Ascending aorta (tissue), 2 donors: ENCODE measurements around the gene TMEM30A. TPM values are rescaled to one million over a fixed set of nuclear protein-coding genes. Genes with fewer than 3 reads are reported as not detected.

Source experiments
- DNase-seq, 2 donors: peaks; one replicate each; pipeline ENCODE4 v3.0.0-alpha.2; 2019; ENCODE audit warnings: low spot score in 2 of 2
- H3K27ac ChIP-seq, 2 donors: fragments of 200-600 bp; sonication (generic); one replicate each; pipeline ENCODE4 v1.5.1; 2016 to 2017; ENCODE audit warnings: mild to moderate bottlenecking in 1 of 2
- H3K27me3 ChIP-seq: fragments of 200-600 bp; sonication (generic); one replicate; pipeline ENCODE4 v1.5.1; 2017
- H3K36me3 ChIP-seq, 2 donors: fragments of 200-600 bp; sonication (generic); one replicate each; pipeline ENCODE4 v1.5.1; 2016
- H3K4me1 ChIP-seq, 2 donors: fragments of 200-600 bp; sonication (generic); one replicate each; pipeline ENCODE4 v1.5.1; 2016 to 2017; ENCODE audit warnings: mild to moderate bottlenecking in 1 of 2
- H3K4me3 ChIP-seq, 2 donors: fragments of 200-600 bp; sonication (generic); one replicate each; pipeline ENCODE4 v1.5.1; 2016 to 2017; ENCODE audit warnings: mild to moderate bottlenecking in 1 of 2
- H3K9me3 ChIP-seq, 2 donors: fragments of 200-600 bp; sonication (generic); one replicate each; pipeline ENCODE4 v1.5.1; 2016
- CTCF ChIP-seq, 3 experiments: fragments of 200-600 bp in 2 of 3; fragments of 450-650 bp in 1 of 3; sonication (generic) in 2 of 3; IDR thresholded peaks; one replicate each; pipeline ENCODE4 v1.5.1; 2016 to 2019; ENCODE audit warnings: antibody characterized with exemption in 3 of 3, mild to moderate bottlenecking in 1 of 3, moderate library complexity in 1 of 3
- intact Hi-C: fragments of 100-400 bp; cut with DNase I; formaldehyde crosslinking; loops from one replicate; pipeline ENCODE4 v1.15.1; 2023
- total RNA-seq: library from RNA; depleted of rRNA; stranded (reverse); fragments of >200 nt; gene quantifications from one replicate; pipeline ENCODE4 v1.1.0, GENCODE V29; 2016

The TMEM30A gene
- total RNA-seq, 1 donor from 2014 or later: 54.8 TPM

GRCh38 chr6:75280131-75280855, 4.3 kb downstream of the TMEM30A start:
- H3K4me3 ChIP-seq: peak overlapping the region in 1 of 2 donors; percentile 97
- H3K9me3 ChIP-seq: no peaks in the 10 kb centered on the region
- intact Hi-C loops: loop anchor here (5.0 kb wide), 1 partner anchor 322 kb away; the partner anchor contains the start of gene SENP6
- H3K27ac ChIP-seq: no peak overlapping the region
- H3K27me3 ChIP-seq: no peaks in the 10 kb centered on the region
- H3K36me3 ChIP-seq: no peaks in the 10 kb centered on the region
- H3K4me1 ChIP-seq: peaks cover 0 to 22% of the 10 kb centered on the region in 2 donors
- no peak for DNase-seq
- TF ChIP-seq CTCF (IDR thresholded peaks at IDR 0.05): no peak

- intact Hi-C loops: no loop called here
- H3K4me1 ChIP-seq: peaks cover 0 to 22% of the 10 kb centered on the region in 2 donors
- no peaks in the 10 kb centered on the region for H3K36me3 ChIP-seq
- H3K4me3 ChIP-seq: peak overlapping the region in 1 of 2 donors; percentile 11
- no peak for DNase-seq
- no peaks in the 10 kb centered on the region for H3K27me3 ChIP-seq
- H3K27ac ChIP-seq: no peak overlapping the region
- H3K9me3 ChIP-seq: no peaks in the 10 kb centered on the region
- no peak for TF ChIP-seq CTCF (IDR thresholded peaks at IDR 0.05)
Observed at GRCh38 chr6:75279418-75279817, 5.2 kb downstream of the TMEM30A start.

- intact Hi-C loops: no loop called here
- H3K4me3 ChIP-seq: peak overlapping the region in 1 of 2 donors; percentile 11
- H3K9me3 ChIP-seq: no peaks in the 10 kb centered on the region
- TF ChIP-seq CTCF (IDR thresholded peaks at IDR 0.05): no peak
- DNase-seq: no peak
- H3K4me1 ChIP-seq: peaks cover 0 to 22% of the 10 kb centered on the region in 2 donors
- no peaks in the 10 kb centered on the region for H3K27me3 ChIP-seq
- H3K36me3 ChIP-seq: no peaks in the 10 kb centered on the region
- no peak overlapping the region for H3K27ac ChIP-seq
Observed at GRCh38 chr6:75278474-75279077, 6.0 kb downstream of the TMEM30A start.

- no peak overlapping the region for H3K4me3 ChIP-seq
- H3K27ac ChIP-seq: no peak overlapping the region
- intact Hi-C loops: no loop called here
- no peak for DNase-seq
- H3K9me3 ChIP-seq: no peaks in the 10 kb centered on the region
- peaks cover 0 to 19% of the 10 kb centered on the region in 2 donors for H3K4me1 ChIP-seq
- H3K27me3 ChIP-seq: no peaks in the 10 kb centered on the region
- H3K36me3 ChIP-seq: no peaks in the 10 kb centered on the region
- TF ChIP-seq CTCF (IDR thresholded peaks at IDR 0.05): no peak
Observed at GRCh38 chr6:75275067-75275466, 9.5 kb downstream of the TMEM30A start.

- no peak for TF ChIP-seq CTCF (IDR thresholded peaks at IDR 0.05)
- Histone ChIP-seq H3K9me3 (no peaks in the 10 kb centered on the region), H3K36me3 (no peaks in the 10 kb centered on the region), H3K4me3 (no peak overlapping the region), H3K4me1 (peaks cover 0 to 7% of the 10 kb centered on the region in 2 donors), H3K27ac (no peak overlapping the region), H3K27me3 (no peaks in the 10 kb centered on the region)
- intact Hi-C loops: no loop called here
- DNase-seq: no peak
Observed at GRCh38 chr6:75273009-75273408, 11.6 kb downstream of the TMEM30A start.
